HPDE6-E6E7 (cell line): Measurements from ENCODE around the gene BORCS5.

Source experiments
- DNase-seq: peaks from one replicate; pipeline ENCODE4 v3.0.0; 2011; ENCODE audit warnings: missing footprints; ENCODE audit errors: extremely low spot score

BORCS5 gene

DNA sequence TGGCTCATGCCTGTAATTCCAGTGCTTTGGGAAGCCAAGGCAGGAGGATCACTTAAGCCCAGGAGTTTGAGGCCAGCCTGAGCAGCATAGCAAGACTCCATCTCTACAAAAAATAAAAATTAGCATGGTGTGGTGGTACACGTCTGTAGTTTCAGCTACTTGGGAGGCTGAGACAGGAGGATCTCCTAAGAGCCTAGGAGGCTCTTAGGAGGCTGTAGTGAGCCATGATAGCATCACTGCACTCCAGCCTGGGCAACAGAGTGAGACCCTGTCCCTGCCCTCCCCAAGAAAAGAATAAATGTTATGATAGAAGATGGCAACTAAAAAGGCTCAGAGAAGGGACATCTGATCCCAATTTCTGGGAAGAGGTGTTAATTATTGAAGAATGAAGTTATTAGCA lies 3.6 kb upstream of the BORCS5 start:
- no peak for DNase-seq

DNA sequence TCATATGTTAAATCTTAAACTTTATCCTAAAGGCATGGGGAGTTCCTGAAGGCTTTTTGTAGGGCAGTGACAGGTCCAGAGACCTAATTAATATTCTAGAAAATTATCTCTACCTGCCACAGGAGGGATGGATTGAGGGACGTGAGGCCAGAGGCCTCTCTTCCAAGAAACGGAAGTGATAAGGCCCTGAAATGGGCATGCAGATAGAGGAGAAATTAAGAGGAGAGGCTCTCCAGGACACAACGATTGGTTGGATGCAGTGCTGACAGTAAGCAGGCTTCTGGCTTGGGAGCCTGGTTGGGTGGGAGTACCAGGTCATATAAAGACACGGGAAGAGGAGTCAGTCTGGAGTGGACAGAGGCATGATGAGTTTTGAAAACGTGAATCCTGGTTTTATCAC lies 3.1 kb upstream of the BORCS5 start:
- no peak for DNase-seq

DNA sequence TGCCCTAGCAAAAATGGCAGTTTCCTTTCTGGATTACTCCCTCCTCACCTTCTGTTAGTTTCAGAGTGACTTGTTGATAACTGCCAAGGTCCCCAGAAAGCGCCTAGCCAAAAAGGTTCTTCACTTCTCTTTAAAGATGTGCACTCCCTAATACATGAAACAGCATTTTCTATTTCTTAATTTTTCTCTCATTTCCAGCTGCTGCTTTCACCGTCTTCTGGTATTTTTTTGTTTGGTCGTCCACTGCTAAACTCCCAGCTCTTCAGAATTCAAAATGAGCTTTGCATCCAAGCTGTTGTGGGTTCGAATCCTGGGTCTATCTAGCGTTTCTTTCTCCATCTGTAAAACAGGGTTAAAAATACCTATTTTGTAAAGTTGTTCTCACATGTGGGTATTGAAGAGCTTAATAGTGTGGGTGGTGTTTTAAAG lies 397 bp upstream of the BORCS5 start:
- no peak for DNase-seq

DNA sequence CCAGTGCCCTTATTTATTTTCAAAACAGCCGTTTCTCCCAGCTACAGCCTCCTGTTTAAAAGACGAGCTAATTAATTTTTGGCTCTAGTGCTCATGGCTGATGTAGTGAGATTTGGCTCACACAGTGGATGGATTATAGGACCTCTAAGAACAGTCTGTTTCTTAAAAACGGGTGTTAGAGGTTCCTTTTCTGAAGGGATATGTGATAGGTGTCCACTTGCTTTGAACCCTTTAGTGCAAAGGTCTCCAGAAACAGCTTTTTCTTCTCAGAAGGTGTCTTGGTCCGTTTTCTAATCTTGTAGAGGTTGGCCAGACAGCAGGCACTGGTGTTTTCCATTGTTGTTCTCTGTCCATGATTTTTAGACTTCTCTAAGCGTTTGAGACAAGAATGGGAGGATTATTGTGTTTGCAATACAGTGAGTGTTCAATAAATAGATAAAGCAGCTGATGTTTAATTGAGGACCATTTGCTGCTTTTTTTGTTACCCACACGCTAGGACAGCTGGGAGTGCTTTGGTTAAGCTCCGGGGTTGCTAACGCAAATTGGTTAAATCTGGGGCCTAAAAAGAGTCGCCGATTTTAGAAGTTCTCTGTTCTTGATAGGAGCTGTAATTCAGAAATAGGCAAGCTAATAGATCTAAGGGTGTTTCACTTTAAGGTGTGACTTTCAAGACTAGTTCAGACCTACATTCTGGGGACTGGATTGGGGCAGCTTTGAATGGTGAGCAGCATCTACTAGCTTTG lies 1.0 kb downstream of the BORCS5 start:
- DNase-seq: no peak

DNA sequence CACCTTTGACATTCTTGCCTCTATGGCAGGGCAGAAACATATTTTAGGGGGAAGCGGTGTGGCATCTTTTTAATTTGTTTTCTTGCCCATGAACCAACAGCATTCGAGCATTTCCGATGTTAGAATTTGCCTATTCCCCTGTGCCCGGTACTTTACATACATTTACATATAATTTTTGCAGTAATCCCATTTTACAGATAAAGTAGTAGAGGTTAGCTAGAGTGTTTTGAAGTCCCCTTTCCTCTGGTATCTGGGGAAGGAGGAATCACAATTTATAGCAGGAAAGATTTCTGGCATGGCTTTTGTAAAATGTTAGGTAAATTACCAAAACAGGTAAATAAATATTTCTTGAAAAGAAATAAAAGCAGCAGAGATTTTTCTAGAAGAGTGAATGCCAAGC lies 1.6 kb downstream of the BORCS5 start:
- no peak for DNase-seq

DNA sequence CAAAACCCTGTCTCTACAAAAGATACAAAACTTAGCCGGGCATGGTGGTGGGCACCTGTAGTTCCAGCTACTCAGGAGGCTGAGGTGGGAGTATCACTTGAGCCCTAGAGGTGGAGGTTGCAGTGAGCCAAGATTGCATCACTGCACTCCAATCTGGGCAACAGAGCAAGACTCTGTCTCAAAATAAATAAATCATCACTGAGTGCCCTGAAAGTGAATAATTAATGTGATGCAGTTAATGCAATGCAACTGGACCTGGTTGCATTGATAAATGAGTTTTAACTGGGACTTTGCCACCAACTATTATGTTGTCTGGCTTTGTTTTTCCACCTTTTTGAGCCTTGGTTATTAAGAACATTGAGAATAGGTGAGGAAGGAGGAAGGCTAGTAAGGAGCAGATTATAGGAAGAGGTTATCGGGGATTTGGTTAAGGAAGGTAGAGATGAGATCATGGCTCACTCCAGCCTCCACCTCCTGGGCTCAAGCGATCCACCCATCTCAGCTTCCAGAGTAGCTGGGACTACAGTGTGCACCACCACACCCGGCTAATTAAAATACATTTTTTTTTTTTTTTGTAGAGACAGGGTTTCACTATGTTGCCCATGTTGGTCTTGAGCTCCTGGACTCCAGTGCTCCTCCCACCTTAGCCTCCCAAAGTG lies 8.0 kb downstream of the BORCS5 start:
- DNase-seq: no peak

DNA sequence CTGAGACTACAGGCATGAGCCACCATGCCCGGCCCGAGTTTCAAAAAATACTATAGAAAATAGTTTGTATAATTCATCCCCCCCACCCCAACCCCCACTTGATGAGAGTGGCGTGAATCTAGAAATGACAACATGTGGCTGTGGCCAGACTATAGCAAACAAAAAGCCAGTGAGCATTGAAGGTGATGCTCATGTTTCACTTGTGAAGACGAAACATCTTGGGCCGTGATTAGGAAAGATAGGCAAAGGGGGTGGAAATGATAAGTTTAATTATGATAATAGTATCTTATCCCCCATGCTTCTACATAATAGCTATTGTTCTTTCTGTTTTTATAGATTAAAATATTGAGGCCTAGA lies 8.5 kb downstream of the BORCS5 start:
- no peak for DNase-seq

DNA sequence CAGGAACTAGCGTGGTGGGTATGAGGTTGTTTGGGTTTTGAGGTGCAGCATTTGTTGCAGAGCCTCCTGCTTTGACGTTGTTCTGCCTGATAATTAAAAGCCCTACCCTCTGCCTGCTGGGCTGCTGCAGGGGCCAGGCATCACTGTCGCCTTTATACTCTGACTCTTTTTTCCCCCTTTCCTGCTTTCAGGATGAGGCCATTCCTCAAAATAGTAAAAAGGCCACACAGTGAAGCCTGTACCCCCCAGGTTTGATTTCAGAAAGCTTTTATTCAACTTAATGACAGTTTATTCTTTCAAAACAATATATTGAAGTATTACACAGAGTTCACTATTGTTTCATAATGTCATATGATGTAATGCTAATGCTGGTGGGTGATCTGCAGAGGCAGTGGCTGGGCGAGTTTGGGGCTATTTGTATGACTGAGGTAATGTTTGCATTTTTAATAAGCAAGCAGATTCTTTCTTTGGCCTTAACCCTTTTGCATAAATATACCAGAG lies 9.1 kb downstream of the BORCS5 start:
- DNase-seq: no peak

DNA sequence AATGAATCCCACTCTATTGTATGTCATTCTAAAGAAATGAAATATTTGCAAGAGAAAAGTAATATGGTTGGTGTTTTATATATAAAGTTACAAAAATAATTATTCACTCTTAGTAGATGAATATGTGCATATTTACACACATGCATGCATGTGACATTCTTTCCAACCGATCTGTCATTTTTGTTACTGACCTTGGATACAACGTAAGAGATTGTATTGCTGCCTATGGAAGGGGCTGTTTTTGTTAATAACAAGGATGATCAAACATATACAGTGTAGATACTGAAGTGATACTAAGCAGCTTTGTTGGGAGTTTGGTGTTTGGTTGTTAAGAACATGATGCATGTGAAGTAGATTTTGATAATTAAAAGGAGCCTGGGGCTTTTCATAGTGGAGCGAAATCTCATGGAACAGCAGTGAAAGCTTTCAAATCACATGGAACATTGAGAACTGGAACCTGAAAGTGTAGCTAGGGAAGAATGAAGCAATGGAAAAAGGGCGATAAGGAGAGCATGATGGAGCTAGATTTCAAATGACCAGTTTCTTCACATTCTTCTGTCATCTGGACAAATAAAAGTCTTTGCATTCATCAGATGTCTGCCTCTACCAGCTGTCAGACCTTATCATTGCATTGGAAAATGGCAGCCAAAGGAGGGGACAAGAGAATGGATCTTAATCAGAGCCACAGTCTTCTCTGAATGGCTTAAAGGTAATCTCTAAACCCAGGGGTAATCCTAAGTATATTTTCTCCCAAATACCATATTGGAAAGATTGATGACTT lies 10.0 kb downstream of the BORCS5 start:
- DNase-seq: no peak

DNA sequence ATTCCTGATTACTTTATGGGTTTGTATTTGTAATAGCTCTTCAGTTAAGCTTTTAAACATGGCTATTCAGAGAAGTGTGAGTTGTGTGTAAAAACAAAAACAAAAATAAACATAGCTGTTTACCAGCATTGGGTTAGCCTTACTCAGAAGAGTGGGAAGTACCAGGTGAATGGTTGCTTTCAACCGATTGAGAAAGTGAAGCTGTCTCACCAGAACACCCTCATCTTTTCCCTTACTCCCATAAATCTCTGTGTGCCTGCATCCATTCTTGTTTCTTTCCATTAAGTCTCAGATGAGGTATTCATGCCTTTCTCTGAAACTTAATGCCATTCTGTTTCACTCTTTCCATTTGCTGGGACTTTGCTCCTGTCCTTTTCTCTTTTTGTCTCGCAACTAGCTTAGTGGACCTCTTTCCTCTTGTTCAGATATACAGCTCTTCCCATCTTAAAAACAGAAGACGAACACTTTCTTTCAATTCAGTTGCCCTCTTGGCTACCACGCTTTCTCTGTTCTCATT lies 10.7 kb downstream of the BORCS5 start:
- DNase-seq: no peak

DNA sequence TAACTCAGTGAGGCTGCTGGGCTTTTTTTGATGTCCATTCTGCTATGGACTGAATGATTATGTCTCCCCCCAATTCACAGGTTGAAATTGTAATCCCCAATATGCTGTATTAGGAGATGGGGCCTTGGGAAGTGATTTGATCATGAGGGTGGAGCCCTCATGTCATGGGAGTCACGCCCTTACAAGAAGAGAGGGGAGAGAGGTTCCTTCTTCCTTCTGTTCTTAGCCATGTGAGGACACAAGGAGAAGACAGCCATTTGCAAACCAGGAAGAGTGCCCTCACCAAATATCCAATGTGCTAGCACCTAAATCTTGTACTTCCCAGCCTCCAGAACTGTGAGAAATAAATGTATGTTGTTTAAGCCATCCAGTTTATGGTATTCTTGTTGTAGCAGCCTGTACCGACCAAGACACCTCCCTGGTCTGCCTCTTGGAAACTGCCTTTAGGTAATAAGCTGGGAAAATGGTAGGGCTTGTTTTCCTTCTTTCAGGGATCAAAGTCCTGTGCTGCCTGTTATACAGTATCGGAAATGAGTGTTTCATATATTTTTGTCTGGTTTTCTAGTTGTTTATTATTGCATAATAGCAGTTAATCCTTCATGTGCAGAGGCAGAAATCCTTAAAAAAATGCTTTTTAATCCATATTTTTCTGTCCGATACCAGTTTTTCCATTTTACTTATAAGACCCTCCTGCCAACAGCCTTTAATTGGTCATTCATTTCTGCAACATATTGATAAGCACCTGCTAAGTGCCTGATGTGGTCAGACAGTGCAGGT lies 16.3 kb downstream of the BORCS5 start:
- DNase-seq: no peak

DNA sequence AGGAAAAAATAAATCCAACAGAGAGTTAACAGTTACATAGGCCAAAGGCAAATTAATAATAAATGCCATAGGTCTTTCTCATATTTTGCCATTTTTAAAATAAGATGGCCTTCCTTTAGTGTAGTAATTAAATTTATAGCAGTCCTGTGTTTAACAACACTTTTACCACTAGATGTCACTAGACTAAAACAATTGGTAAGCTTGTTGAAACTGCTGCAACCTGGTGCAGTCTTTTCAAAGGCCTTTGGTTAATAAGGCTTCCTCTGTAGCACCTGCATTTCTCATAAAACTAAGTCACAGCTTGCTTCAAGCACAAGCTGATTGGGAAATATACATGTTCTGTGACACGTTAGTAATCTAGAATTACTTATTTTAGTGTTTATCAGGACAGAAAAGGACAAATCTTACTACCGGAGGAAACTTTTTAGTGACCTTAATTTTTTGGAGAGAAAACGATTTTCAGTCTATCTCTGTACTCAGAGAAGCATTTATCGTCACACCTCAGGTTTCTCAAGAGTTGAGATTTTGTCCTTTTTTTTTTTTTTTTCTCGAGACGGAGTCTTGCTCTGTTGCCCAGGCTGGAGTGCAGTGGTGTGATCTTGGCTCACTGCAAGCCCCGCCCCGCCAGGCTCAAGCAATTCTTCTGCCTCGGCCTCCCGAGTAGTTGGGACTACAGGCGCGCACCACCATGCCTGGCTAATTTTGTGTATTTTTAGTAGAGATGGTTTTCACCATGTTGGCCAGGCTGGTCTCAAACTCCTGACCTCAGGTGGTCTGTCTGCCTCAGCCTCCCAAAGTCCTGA lies 20.0 kb downstream of the BORCS5 start:
- DNase-seq: peak; percentile 50

DNA sequence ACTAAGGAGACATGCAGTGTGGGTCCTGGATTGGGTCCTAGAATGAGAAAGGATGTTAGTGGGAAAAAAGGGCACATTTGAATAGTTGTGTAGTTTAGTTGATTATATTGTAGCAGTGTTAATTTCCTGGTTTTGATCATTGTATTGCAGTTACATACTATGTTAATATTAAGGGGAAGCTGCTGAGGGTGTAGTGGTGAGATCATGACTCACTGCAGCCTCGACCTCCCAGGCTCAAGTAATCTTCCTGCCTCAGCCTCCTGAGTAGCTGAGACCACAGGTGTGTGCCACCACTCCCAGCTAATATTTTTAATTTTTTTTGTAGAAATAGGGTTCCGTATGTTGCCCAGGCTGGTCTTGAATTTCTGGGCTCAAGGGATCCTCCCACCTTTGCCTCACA lies 21.7 kb downstream of the BORCS5 start:
- no peak for DNase-seq

DNA sequence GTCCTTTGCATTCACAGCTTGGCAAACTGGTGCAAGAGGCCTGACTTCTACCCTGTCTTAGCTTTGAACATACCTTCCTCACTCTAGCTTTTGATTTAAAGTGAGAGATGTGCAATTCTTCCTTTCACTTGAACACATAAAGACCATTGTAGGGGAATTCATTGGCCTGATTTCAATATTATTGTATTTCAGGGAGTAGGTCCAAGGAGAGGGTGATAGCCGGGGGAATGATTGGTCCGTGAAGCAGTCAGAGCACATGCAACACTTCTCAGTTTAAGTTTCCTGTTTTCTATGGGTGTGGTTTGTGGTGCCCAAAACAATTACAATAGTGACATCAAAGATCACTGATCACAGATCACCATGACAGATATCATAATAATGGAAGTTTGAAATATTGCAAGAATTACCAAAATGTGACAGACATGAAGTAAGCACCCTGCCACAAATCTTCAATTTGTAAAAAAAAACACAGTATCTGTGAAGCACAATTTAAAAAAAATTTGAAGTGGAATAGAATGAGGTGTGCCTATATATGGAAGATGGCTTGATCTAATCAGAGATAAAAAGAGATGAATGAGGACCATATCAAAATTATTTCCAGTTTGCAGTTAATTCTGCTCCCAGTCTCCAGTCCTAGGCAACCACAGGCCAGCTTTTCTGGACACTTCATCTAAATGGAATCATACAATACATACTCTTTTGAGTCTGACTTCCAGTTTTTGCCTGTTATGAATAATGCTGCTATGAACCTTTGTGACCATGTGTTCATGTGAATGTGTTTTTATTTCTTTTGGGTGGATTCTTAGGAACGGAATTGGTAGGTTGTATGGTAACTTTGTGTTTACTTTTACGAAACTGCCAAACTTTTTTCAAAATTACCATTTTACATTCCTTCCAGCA lies 23.2 kb downstream of the BORCS5 start:
- no peak for DNase-seq

DNA sequence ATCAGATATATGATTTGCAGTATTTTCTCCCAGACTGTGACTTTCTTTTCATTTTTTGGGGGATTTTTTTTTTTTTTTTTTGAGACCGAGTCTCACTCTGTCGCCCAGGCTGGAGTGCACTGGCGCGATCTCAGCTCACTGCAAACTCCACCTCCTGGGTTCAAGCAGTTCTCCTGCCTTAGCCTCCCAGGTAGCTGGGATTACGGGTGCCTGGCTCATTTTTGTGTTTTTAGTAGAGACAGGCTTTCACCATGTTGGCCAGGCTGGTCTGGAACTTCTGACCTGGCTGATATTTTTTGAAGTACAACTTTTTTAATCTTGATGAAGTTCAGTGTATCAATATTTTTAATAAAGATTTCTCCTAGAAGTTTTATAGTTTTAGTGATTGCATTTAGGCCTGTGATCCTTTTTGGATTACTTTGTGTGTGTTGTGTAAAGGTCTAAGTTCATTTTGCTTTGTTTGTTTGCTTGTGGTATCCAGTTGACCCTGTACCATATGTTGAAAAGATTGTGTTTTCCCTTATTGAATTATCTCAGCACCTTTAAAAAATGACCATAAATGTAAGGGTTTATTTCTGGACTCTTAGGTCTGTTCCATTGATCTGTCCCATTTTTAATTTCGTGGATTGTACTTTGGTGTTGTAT lies 24.2 kb downstream of the BORCS5 start:
- DNase-seq: no peak

DNA sequence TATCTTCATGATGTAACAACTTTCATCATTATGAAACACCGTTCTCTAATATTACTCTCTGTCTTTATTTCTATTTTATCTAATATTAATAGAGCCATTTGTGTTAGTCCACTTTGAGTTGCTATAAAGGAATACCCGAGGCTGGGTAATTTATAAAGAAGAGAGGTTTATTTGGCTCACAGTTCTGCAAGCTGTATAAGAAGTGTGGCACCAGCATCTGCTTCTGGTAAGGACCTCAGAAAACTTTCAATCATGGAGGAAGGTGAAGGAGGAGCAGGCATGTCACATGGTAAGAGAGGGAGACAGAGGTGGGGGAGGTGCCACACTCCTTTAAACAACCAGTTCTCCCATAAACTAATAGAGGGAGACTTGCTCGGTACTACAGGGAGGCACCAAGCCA lies 25.1 kb downstream of the BORCS5 start:
- no peak for DNase-seq

DNA sequence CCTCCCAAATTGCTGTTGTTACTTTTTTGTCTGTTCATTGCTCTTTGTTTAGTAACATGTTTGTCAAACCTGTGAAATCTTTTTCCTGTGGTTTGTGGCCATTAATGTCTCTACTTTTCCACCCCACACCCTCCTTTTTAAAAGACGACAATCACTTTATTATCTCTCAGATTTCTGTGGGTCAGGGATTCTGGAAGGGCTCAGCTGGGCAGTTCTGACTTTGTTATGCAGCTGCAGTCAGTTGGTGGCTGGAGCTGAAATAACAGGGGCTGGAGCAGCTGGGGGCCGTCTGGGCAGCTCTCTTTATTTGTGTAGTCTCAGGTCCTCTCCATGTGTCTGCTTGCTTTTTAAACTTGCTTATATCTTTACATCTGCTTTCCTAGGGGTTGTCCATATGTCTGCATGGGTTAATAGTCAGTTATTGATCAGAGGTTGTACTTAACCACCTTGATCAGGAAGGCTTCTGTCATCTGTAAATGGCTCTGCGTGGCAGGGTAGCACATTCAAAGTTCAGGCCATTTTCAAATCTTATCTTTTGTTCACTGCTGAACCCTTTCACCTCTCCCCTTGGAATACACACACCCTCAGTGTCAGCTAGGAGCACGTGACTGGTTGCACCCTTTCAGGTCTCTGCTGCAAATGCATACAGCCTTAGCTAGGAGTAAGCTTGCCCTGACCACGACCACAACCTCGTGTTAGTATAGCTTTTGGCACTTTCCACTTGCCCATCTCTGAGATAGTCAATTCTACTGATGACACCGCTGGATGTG lies 27.9 kb downstream of the BORCS5 start:
- no peak for DNase-seq

DNA sequence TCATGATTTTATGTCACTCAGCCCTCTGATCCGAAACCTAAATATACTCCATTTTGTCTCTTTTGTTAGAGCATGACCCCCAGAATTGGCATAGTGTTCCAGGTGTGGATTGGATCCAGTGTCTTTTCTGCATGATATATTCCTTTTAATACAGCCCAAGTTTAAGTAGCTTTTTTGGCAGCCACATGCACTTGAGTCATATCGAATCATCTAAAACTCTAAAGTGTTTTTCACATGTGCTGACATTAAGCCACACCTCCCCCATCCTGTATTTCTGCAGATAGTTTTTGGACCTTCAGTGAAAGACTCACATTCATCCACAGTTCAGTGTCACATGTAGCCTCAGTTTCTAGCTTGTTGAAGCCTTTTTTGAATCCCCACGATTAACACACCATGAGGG lies 30.6 kb downstream of the BORCS5 start:
- DNase-seq: no peak

DNA sequence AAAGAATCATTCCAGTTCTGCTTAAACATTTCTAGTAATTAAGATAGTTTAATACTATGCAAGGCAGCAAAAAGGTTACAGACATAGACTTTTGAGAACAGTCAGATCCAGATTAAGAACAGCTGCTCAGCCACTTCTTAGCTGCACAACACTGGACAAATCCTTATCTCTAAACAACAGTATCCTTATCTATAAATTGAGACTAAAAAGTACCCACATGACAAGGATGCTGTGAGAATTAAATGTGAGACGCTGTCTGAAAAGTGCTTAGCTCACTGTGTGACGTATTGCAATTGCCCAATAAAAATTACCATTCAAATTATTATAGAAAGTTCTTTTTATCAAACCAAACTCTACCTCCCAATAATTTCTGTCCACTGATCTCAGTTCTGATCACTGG lies 35.5 kb downstream of the BORCS5 start:
- DNase-seq: no peak
